ENCODE results near the gene KIF4A.
"Not testable (repeated sequence)": the region's sequence is repeated elsewhere in the genome, so short reads cannot be mapped to it uniquely, and the experiment has no call there.

The KIF4A gene

GRCh38 chrX:70368731-70369130 is 78.8 kb downstream of the KIF4A start:
- H3K9me3 ChIP-seq (ENCODE audit: control insufficient read depth, insufficient read depth, low read length); H3K27ac ChIP-seq (ENCODE audit: low read length); DNase-seq (ENCODE audit: low read depth, low spot score); H3K27me3 ChIP-seq (ENCODE audit: control insufficient read depth, insufficient read depth, low read length); H3K36me3 ChIP-seq (ENCODE audit: control insufficient read depth, insufficient read depth, low read length); H3K4me3 ChIP-seq (ENCODE audit: low read length); H3K4me1 ChIP-seq (ENCODE audit: control insufficient read depth, insufficient read depth, low read length): not testable (repeated sequence)
- no CpG with 5 or more reads among the region's 7 CpGs for WGBS (ENCODE audit: insufficient coverage, insufficient read length)

- no peak for DNase-seq (ENCODE audit: low read depth, low spot score)
- WGBS (ENCODE audit: insufficient coverage, insufficient read length) = no CpG with 5 or more reads among the region's 2 CpGs
- Histone ChIP-seq H3K4me3 (ENCODE audit: low read length) (no peak overlapping the region), H3K4me1 (ENCODE audit: control insufficient read depth, insufficient read depth, low read length) (no peaks in the 10 kb centered on the region), H3K36me3 (ENCODE audit: control insufficient read depth, insufficient read depth, low read length) (no peaks in the 10 kb centered on the region), H3K27ac (ENCODE audit: low read length) (no peak overlapping the region), H3K9me3 (ENCODE audit: control insufficient read depth, insufficient read depth, low read length) (no peaks in the 10 kb centered on the region), H3K27me3 (ENCODE audit: control insufficient read depth, insufficient read depth, low read length) (no peaks in the 10 kb centered on the region)
These were observed 96.3 kb downstream of the KIF4A start for GRCh38 chrX:70386235-70386634.

GRCh38 chrX:70398899-70399298 is 109.0 kb downstream of the KIF4A start:
- Histone ChIP-seq H3K4me3 (ENCODE audit: low read length) (no peak overlapping the region), H3K9me3 (ENCODE audit: control insufficient read depth, insufficient read depth, low read length) (no peaks in the 10 kb centered on the region), H3K4me1 (ENCODE audit: control insufficient read depth, insufficient read depth, low read length) (no peaks in the 10 kb centered on the region), H3K27ac (ENCODE audit: low read length) (no peak overlapping the region), H3K27me3 (ENCODE audit: control insufficient read depth, insufficient read depth, low read length) (no peaks in the 10 kb centered on the region), H3K36me3 (ENCODE audit: control insufficient read depth, insufficient read depth, low read length) (no peaks in the 10 kb centered on the region)
- WGBS (ENCODE audit: insufficient coverage, insufficient read length) = no CpG with 5 or more reads among the region's 4 CpGs
- DNase-seq (ENCODE audit: low read depth, low spot score) = no peak

- not testable (repeated sequence) for DNase-seq (ENCODE audit: low read depth, low spot score); H3K27me3 ChIP-seq (ENCODE audit: control insufficient read depth, insufficient read depth, low read length); H3K9me3 ChIP-seq (ENCODE audit: control insufficient read depth, insufficient read depth, low read length); H3K4me1 ChIP-seq (ENCODE audit: control insufficient read depth, insufficient read depth, low read length); H3K27ac ChIP-seq (ENCODE audit: low read length); H3K36me3 ChIP-seq (ENCODE audit: control insufficient read depth, insufficient read depth, low read length); H3K4me3 ChIP-seq (ENCODE audit: low read length)
- WGBS (ENCODE audit: insufficient coverage, insufficient read length) = no CpG with 5 or more reads among the region's 3 CpGs
These were observed 110.3 kb downstream of the KIF4A start for GRCh38 chrX:70400181-70400580.

GRCh38 chrX:70402721-70403120 is 112.8 kb downstream of the KIF4A start:
- Histone ChIP-seq H3K9me3 (ENCODE audit: control insufficient read depth, insufficient read depth, low read length) (no peaks in the 10 kb centered on the region), H3K4me3 (ENCODE audit: low read length) (no peak overlapping the region), H3K27me3 (ENCODE audit: control insufficient read depth, insufficient read depth, low read length) (no peaks in the 10 kb centered on the region), H3K4me1 (ENCODE audit: control insufficient read depth, insufficient read depth, low read length) (no peaks in the 10 kb centered on the region), H3K36me3 (ENCODE audit: control insufficient read depth, insufficient read depth, low read length) (no peaks in the 10 kb centered on the region; the same call in 1 of the 2 replicates), H3K27ac (ENCODE audit: low read length) (no peak overlapping the region)
- no CpG with 5 or more reads among the region's 2 CpGs for whole genome bisulfite sequencing (ENCODE audit: insufficient coverage, insufficient read length)
- DNase-seq (ENCODE audit: low read depth, low spot score) = no peak

- Histone ChIP-seq H3K27ac (ENCODE audit: low read length) (no peak overlapping the region), H3K36me3 (ENCODE audit: control insufficient read depth, insufficient read depth, low read length) (no peaks in the 10 kb centered on the region; the same call in 1 of the 2 replicates), H3K27me3 (ENCODE audit: control insufficient read depth, insufficient read depth, low read length) (no peaks in the 10 kb centered on the region), H3K4me3 (ENCODE audit: low read length) (no peak overlapping the region), H3K4me1 (ENCODE audit: control insufficient read depth, insufficient read depth, low read length) (no peaks in the 10 kb centered on the region), H3K9me3 (ENCODE audit: control insufficient read depth, insufficient read depth, low read length) (no peaks in the 10 kb centered on the region)
- DNase-seq (ENCODE audit: low read depth, low spot score) = no peak
- WGBS (ENCODE audit: insufficient coverage, insufficient read length) = no CpG with 5 or more reads among the region's 1 CpG
These were observed 115.1 kb downstream of the KIF4A start for GRCh38 chrX:70405003-70405402.

GRCh38 chrX:70410921-70411320 is 121.0 kb downstream of the KIF4A start:
- no CpG with 5 or more reads among the region's 2 CpGs for WGBS (ENCODE audit: insufficient coverage, insufficient read length)

GRCh38 chrX:70411475-70411874 is 121.6 kb downstream of the KIF4A start:
- H3K36me3 ChIP-seq (ENCODE audit: control insufficient read depth, insufficient read depth, low read length) = no peaks in the 10 kb centered on the region; the same call in 1 of the 2 replicates
- H3K27me3 ChIP-seq (ENCODE audit: control insufficient read depth, insufficient read depth, low read length) = no peaks in the 10 kb centered on the region
- no peak overlapping the region for H3K27ac ChIP-seq (ENCODE audit: low read length)
- H3K4me3 ChIP-seq (ENCODE audit: low read length) = no peak overlapping the region
- no peaks in the 10 kb centered on the region for H3K9me3 ChIP-seq (ENCODE audit: control insufficient read depth, insufficient read depth, low read length)
- DNase-seq (ENCODE audit: low read depth, low spot score) = no peak
- H3K4me1 ChIP-seq (ENCODE audit: control insufficient read depth, insufficient read depth, low read length) = no peaks in the 10 kb centered on the region
- WGBS (ENCODE audit: insufficient coverage, insufficient read length) = no CpG with 5 or more reads among the region's 3 CpGs

More at GRCh38 chrX:70410921-70411320, 121.0 kb downstream of the KIF4A start:
- DNase-seq (ENCODE audit: low read depth, low spot score) = no peak
- Histone ChIP-seq H3K36me3 (ENCODE audit: control insufficient read depth, insufficient read depth, low read length) (no peaks in the 10 kb centered on the region; the same call in 1 of the 2 replicates), H3K4me1 (ENCODE audit: control insufficient read depth, insufficient read depth, low read length) (no peaks in the 10 kb centered on the region), H3K9me3 (ENCODE audit: control insufficient read depth, insufficient read depth, low read length) (no peaks in the 10 kb centered on the region), H3K4me3 (ENCODE audit: low read length) (no peak overlapping the region), H3K27me3 (ENCODE audit: control insufficient read depth, insufficient read depth, low read length) (no peaks in the 10 kb centered on the region), H3K27ac (ENCODE audit: low read length) (no peak overlapping the region)

GRCh38 chrX:70421618-70422017 is 131.7 kb downstream of the KIF4A start:
- no CpG with 5 or more reads among the region's 2 CpGs for WGBS (ENCODE audit: insufficient coverage, insufficient read length)
- Histone ChIP-seq H3K4me1 (ENCODE audit: control insufficient read depth, insufficient read depth, low read length) (peaks cover 4% of the 10 kb centered on the region; the same call in 1 of the 2 replicates), H3K27ac (ENCODE audit: low read length) (peak overlapping the region; percentile 85), H3K27me3 (ENCODE audit: control insufficient read depth, insufficient read depth, low read length) (no peaks in the 10 kb centered on the region), H3K9me3 (ENCODE audit: control insufficient read depth, insufficient read depth, low read length) (no peaks in the 10 kb centered on the region), H3K36me3 (ENCODE audit: control insufficient read depth, insufficient read depth, low read length) (peaks cover 4% of the 10 kb centered on the region; the same call in 1 of the 2 replicates), H3K4me3 (ENCODE audit: low read length) (no peak overlapping the region)
- no peak for DNase-seq (ENCODE audit: low read depth, low spot score)

- no CpG with 5 or more reads among the region's 11 CpGs for WGBS (ENCODE audit: insufficient coverage, insufficient read length)
- Histone ChIP-seq H3K27ac (ENCODE audit: low read length) (no peak within 1 kb of the TSS), H3K27me3 (ENCODE audit: control insufficient read depth, insufficient read depth, low read length) (no peaks in the 10 kb centered on the region), H3K4me1 (ENCODE audit: control insufficient read depth, insufficient read depth, low read length) (peaks cover 4% of the 10 kb centered on the region; the same call in 1 of the 2 replicates), H3K4me3 (ENCODE audit: low read length) (peak within 1 kb of the TSS; percentile 45; the same call in 1 of the 2 replicates), H3K36me3 (ENCODE audit: control insufficient read depth, insufficient read depth, low read length) (peaks cover 8% of the 10 kb centered on the region; the same call in 1 of the 2 replicates), H3K9me3 (ENCODE audit: control insufficient read depth, insufficient read depth, low read length) (no peaks in the 10 kb centered on the region)
- no peak for DNase-seq (ENCODE audit: low read depth, low spot score)
These were observed 133.0 kb downstream of the KIF4A start, which contains the start of gene GDPD2 for GRCh38 chrX:70422851-70423341. Gene GDPD2, plus strand, starts transcription at chrX:70423314. Its CDS starts 1,671 bp downstream, at chrX:70424985.

Data from iPS DF 6.9 (cell line).